ENCODE measurements around the gene PML. TPM values are rescaled to one million over a fixed set of nuclear protein-coding genes. Genes with fewer than 3 reads are reported as not detected.

PML gene
- total RNA-seq, 1 experiment from 2014 or later, result 24.6 TPM

- Histone ChIP-seq H3K9me3 (ENCODE audit: control insufficient read depth, low read depth, low read length) (peaks cover 5% of the 10 kb centered on the region), H2AK5ac (ENCODE audit: insufficient read length, low read length) (no peak overlapping the region), H4K8ac (replicated peaks; ENCODE audit: insufficient read length, low read depth, low read length) (no peak overlapping the region), H4K5ac (ENCODE audit: insufficient read length, low read depth, low read length) (no peak overlapping the region), H3K9ac (ENCODE audit: extremely low read depth, insufficient read length, low read length) (no peak overlapping the region), H2BK12ac (ENCODE audit: insufficient read length, low read depth, low read length) (no peak overlapping the region), H2BK20ac (ENCODE audit: low read depth, low read length, poor library complexity, severe bottlenecking) (no peak overlapping the region), H4K91ac (ENCODE audit: insufficient read length, low read depth, low read length) (no peak overlapping the region), H3K79me1 (ENCODE audit: insufficient read depth, low read depth, low read length, poor library complexity, severe bottlenecking) (no peaks in the 10 kb centered on the region), H3T11ph (ENCODE audit: low read length) (no peak overlapping the region), H4K20me1 (ENCODE audit: control insufficient read depth, insufficient read depth, insufficient read length) (no peaks in the 10 kb centered on the region), H3K27me3 (ENCODE audit: insufficient read depth, low read length) (no peaks in the 10 kb centered on the region; the same call in 1 of the 2 replicates), H3K23me2 (ENCODE audit: insufficient read length, low read depth, low read length, poor library complexity, severe bottlenecking) (no peaks in the 10 kb centered on the region), H3K4me2 (ENCODE audit: insufficient read depth, insufficient read length, low read length) (no peak overlapping the region), H2BK5ac (ENCODE audit: insufficient read length, low read length) (no peak overlapping the region), H3K4ac (ENCODE audit: low read depth, low read length) (no peak overlapping the region), H3K56ac (ENCODE audit: insufficient read length, low read depth, low read length) (no peak overlapping the region), H2BK120ac (ENCODE audit: low read depth, low read length, poor library complexity, severe bottlenecking) (no peak overlapping the region), H3K18ac (ENCODE audit: insufficient read length, low read depth, low read length) (no peak overlapping the region), H2BK15ac (ENCODE audit: low read depth, low read length) (no peak overlapping the region), H3K4me1 (ENCODE audit: insufficient read depth, low read length) (no peaks in the 10 kb centered on the region; the same call in 1 of the 2 replicates), H3K23ac (ENCODE audit: insufficient read length, low read depth, low read length) (no peak overlapping the region), H3K14ac (ENCODE audit: insufficient read depth, low read length) (no peak overlapping the region), H3K79me2 (ENCODE audit: insufficient read depth, low read length) (no peaks in the 10 kb centered on the region), H2AFZ (ENCODE audit: low read length) (no peak overlapping the region), H3K27ac (ENCODE audit: insufficient read length, low read depth, low read length) (no peak overlapping the region)
- Mint-ChIP-seq H3K9me3 (peaks cover 0 to 7% of the 10 kb centered on the region in 2 experiments; a peak in 3 of 5 replicates), H3K27ac (no peak overlapping the region), H3K27me3 (ENCODE audit: low read depth) (peaks cover 59% of the 10 kb centered on the region), H3K36me3 (ENCODE audit: insufficient read depth in 1 of 3, low read depth in 3 of 3) (no peaks in the 10 kb centered on the region; a peak in 1 of 7 replicates), H3K4me1 (peaks cover 2 to 10% of the 10 kb centered on the region in 2 experiments), H3K4me3 (peak overlapping the region in 1 of 2 experiments; percentile 57; a peak in 2 of 5 replicates)
- peak; percentile 80 for DNase-seq
- peak; percentile 65 for TF ChIP-seq CTCF (conservative IDR thresholded peaks at IDR 0.05)
- WGBS (ENCODE audit: extremely low coverage, insufficient read length, low lambda C conversion rate), result no CpG with 5 or more reads among the region's 17 CpGs
Observed at GRCh38 chr15:74053941-74054529, 59.5 kb downstream of the PML start.

Measured in H9 (cell line).